Measurements from ENCODE around the gene STK40.

STK40 gene

GRCh38 chr1:36298640-36299039 lies 87.1 kb downstream of the STK40 start:
- H3K4me1 ChIP-seq (ENCODE audit: low read length), result peaks cover 37% of the 10 kb centered on the region
- H3K27ac ChIP-seq (ENCODE audit: low read length), result no peak overlapping the region
- no peaks in the 10 kb centered on the region for H4K20me1 ChIP-seq (ENCODE audit: insufficient read depth, low read length)
- no peak for TF ChIP-seq EZH2phosphoT487 (IDR thresholded peaks at IDR 0.05; ENCODE audit: low read depth)
- TF ChIP-seq, protein P1, sequence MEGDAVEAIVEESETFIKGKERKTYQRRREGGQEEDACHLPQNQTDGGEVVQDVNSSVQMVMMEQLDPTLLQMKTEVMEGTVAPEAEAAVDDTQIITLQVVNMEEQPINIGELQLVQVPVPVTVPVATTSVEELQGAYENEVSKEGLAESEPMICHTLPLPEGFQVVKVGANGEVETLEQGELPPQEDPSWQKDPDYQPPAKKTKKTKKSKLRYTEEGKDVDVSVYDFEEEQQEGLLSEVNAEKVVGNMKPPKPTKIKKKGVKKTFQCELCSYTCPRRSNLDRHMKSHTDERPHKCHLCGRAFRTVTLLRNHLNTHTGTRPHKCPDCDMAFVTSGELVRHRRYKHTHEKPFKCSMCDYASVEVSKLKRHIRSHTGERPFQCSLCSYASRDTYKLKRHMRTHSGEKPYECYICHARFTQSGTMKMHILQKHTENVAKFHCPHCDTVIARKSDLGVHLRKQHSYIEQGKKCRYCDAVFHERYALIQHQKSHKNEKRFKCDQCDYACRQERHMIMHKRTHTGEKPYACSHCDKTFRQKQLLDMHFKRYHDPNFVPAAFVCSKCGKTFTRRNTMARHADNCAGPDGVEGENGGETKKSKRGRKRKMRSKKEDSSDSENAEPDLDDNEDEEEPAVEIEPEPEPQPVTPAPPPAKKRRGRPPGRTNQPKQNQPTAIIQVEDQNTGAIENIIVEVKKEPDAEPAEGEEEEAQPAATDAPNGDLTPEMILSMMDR (IDR thresholded peaks at IDR 0.05; ENCODE audit: low read depth, low read length), result no peak
- H3K4me3 ChIP-seq (ENCODE audit: low read length), result no peak overlapping the region
- H3K79me2 ChIP-seq (ENCODE audit: low read length), result peaks cover under 1% of the 10 kb centered on the region; the same call in 1 of the 2 replicates
- H3K36me3 ChIP-seq (replicated peaks; ENCODE audit: low read depth, low read length), result peaks cover 29% of the 10 kb centered on the region
- H3K4me2 ChIP-seq (ENCODE audit: low read length), result no peak overlapping the region
- no peak overlapping the region for H2AFZ ChIP-seq (ENCODE audit: low read depth, low read length)
- no peaks in the 10 kb centered on the region for H3K27me3 ChIP-seq (ENCODE audit: low read depth, low read length)
- H3K9me3 ChIP-seq (ENCODE audit: insufficient read depth, low read length), result no peaks in the 10 kb centered on the region
- no peak overlapping the region for H3K9ac ChIP-seq (ENCODE audit: low read length)

DNA sequence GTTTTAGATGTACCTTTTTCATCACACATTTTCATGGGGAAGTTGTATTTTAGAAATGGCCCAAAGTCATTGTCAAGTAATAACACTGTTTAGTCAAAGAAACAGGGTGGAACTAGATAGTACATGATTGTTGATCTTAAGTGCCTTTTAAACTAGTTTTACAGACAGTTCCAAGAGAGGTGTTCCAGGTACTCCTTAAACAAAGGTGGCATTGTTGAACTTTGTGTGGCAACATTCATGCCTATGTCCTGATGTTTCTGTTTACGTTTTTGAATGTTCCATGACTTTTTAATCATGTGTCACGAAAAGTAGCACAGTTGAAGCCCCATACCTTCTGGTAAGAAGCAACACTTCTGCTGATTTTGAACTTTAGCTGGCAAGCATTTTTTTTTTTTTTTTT lies 88.7 kb downstream of the STK40 start:
- H2AFZ ChIP-seq (ENCODE audit: low read depth, low read length), result no peak overlapping the region
- no peak for TF ChIP-seq EZH2phosphoT487 (IDR thresholded peaks at IDR 0.05; ENCODE audit: low read depth)
- no peaks in the 10 kb centered on the region for H4K20me1 ChIP-seq (ENCODE audit: insufficient read depth, low read length)
- peaks cover 23% of the 10 kb centered on the region for H3K4me1 ChIP-seq (ENCODE audit: low read length)
- no peak overlapping the region for H3K9ac ChIP-seq (ENCODE audit: low read length)
- no peak overlapping the region for H3K27ac ChIP-seq (ENCODE audit: low read length)
- H3K27me3 ChIP-seq (ENCODE audit: low read depth, low read length), result no peaks in the 10 kb centered on the region
- no peaks in the 10 kb centered on the region for H3K79me2 ChIP-seq (ENCODE audit: low read length)
- no peak overlapping the region for H3K4me3 ChIP-seq (ENCODE audit: low read length)
- no peak overlapping the region for H3K4me2 ChIP-seq (ENCODE audit: low read length)
- H3K9me3 ChIP-seq (ENCODE audit: insufficient read depth, low read length), result no peaks in the 10 kb centered on the region
- peaks cover 25% of the 10 kb centered on the region for H3K36me3 ChIP-seq (replicated peaks; ENCODE audit: low read depth, low read length)

- Histone ChIP-seq H2AFZ (ENCODE audit: low read depth, low read length) (no peak overlapping the region), H4K20me1 (ENCODE audit: insufficient read depth, low read length) (no peaks in the 10 kb centered on the region), H3K4me1 (ENCODE audit: low read length) (peaks cover 13% of the 10 kb centered on the region), H3K9ac (ENCODE audit: low read length) (no peak overlapping the region), H3K36me3 (replicated peaks; ENCODE audit: low read depth, low read length) (peaks cover 24% of the 10 kb centered on the region), H3K4me2 (ENCODE audit: low read length) (no peak overlapping the region), H3K4me3 (ENCODE audit: low read length) (no peak overlapping the region), H3K27me3 (ENCODE audit: low read depth, low read length) (no peaks in the 10 kb centered on the region), H3K27ac (ENCODE audit: low read length) (no peak overlapping the region), H3K79me2 (ENCODE audit: low read length) (no peaks in the 10 kb centered on the region), H3K9me3 (ENCODE audit: insufficient read depth, low read length) (no peaks in the 10 kb centered on the region)
- TF ChIP-seq, protein P1 (IDR thresholded peaks at IDR 0.05; ENCODE audit: low read depth, low read length), result no peak
- no peak for TF ChIP-seq EZH2phosphoT487 (IDR thresholded peaks at IDR 0.05; ENCODE audit: low read depth)
Measured at GRCh38 chr1:36295390-36295789, 90.3 kb downstream of the STK40 start.
